GM21390 (cell line): Measurements from ENCODE around the gene ACSS1.

Source experiments
- ATAC-seq: cut with Tn5 transposase; IDR thresholded peaks from one replicate; pipeline ENCODE4 v1.9.1; 2021; ENCODE audit not compliant: unreplicated experiment

Gene ACSS1

DNA sequence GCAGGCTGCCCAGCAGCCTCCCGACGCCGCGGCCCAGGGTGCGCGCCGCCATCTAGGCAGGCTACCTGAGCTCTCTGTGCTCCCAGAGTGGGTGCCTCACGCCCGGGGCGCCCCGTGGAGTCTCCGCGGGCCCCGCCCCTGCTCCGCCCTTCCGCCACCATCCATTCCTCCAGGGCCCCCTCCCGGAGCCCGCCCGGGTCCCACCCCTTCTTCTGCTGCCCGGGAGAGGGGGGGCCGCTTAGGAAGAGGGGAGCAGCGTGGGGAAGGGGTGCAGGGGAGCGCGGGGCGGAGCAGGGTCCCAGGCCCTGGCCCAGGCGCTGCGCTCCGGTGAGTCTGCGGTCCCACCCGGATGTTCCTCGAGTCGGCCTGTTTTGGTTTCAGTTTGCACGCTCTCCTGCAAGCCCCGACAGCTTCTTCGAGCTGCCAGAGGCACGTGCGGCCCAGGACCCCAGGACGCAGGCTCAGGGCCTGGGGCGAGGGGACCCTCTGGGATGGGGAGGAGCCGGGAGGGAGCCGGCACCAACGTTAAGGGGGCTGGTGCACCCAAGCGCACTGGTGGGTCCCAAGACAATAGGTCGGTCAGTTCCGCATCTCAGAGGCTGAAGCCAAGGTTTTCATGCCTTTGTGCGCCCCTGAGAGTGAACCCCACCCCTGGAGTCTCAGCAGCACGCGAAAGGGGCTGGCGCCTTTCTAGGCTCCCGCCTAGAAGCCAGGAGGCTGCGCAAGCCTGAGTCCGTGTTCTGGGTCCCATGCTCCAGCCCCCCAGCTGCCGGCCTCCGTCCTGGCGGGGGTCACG lies at the start of gene ACSS1:
ACSS1 (minus strand) TSS at position 89 of the 796 bp plus-strand sequence; CDS start at position 52, 37 bp downstream.
- peak; percentile 68 for ATAC-seq

DNA sequence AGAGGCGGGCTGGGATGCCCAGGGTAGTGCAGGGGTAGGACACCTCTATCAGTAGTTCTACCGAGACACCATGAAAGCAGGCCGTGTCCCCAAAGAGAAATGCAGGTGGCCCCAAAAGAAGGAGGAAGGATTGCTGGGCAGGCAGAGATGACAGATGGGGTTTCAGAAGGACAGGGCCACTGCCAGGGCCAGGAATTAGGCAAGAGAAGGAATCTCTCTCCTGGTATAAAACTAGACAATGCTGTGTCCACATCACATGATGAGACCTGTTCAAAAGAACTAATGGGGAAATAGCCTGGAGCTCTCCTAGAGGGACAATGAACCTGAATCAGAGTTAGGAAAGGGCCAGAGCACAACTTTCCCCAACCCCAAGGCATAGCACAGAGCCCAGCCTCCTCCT lies 45.6 kb upstream of the ACSS1 start:
- no peak for ATAC-seq

- ATAC-seq = no peak
Measured at GRCh38 chr20:25100914-25101313, 43.0 kb upstream of the ACSS1 start.

DNA sequence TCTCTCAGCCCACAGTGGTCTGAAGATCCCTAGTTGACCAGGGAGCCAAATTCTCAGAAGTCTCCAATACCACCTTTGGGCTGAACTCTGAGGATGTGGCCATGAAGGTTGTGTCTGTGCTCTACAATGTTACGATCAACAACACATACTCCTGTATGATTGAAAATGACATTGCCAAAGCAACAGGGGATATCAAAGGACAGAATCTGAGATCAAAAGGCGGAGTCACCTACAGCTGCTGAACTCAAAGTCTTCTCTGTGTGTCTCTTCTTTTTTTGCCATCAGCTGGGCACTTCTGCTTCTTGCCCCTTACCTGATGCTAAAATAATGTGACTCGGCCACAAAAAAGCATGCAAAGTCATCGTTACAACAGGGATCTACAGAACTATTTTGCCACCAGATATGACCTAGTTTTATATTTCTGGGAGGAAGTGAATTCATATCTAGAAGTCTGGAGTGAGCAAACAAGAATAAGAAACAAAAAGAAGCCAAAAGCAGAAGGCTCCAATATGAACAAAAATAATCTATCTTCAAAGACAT lies 41.7 kb upstream of the ACSS1 start:
- no peak for ATAC-seq

GRCh38 chr20:25097498-25097897 lies 39.6 kb upstream of the ACSS1 start:
- ATAC-seq = no peak

DNA sequence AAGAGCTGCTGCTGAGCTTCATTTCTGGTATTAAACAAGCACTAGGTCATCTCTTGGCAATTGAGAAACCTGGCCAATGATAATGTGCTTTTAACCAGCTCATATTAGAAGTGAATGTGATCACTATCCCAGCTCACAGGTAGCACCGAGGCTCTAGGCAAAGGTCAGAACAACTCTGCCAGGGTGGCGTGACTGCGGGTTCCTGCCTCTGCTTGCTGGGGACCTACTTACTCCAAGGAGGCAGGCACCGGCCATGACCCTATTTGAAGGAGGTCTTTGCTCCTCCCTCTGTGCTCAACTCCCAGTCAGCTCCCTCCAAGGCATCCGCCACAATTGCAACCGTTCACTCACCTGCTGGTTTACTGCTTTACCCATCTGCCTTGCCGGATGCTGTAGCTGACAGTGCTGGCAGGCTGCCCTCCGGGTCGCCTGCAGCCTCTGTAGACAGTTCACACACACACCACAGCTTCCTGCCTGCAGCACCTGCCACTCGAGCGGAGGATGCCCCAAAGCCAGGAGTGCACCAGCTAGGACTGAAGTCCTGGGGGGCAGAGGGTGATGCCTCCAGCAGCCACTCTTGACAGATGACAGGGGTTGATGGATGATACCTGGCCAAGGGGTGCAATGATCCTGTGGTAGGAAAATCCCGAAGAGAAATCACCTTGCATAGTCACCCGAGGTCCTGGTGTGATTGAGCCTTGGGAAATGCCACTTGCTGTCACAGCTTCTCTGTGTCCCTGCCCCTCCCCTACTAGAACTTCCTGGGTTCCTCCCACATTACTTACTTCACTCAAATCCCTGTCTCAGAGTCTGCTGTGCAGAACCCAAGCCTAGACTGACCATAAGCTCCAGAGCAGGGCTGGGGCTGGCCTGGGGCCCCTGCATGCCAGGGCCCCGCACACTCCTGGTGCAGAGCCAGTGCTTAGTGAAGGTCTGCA lies 32.8 kb upstream of the ACSS1 start:
- ATAC-seq = peak; percentile 87

GRCh38 chr20:25089662-25090061 lies 31.7 kb upstream of the ACSS1 start:
- no peak for ATAC-seq

- no peak for ATAC-seq
Measured at GRCh38 chr20:25089096-25089495, 31.2 kb upstream of the ACSS1 start.

- no peak for ATAC-seq
Measured at GRCh38 chr20:25088267-25088666, 30.3 kb upstream of the ACSS1 start.

- ATAC-seq = no peak
Measured at GRCh38 chr20:25087186-25087929, 29.4 kb upstream of the ACSS1 start.

GRCh38 chr20:25085756-25086495 lies 28.0 kb upstream of the ACSS1 start:
- no peak for ATAC-seq

DNA sequence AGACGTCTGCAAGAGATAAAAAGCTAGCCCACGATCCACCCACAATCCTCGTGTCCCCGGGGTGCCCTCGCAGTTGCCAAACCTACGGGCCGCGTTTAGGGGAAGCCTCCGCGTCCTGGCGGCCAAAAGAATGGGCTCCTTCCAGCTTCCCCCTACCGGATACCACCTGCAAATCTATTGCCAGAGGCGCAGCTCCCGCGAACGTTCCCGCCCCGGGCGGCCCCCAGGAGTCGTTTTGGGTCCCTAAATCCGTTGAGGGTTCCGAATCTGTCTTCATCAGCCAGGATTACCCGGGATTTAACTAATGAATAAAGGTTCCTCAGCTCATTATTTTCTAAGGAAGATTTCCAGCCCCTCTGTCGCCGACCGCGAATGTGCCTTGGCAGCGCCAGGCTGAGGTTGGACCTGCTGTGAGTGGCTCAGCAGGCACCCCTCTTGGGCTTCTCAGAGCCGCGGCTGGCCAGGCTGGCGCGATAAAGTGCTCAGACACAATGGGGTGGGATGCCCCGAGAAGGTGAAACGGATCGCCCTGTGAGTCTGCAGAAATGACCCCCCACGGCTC lies 26.8 kb upstream of the ACSS1 start:
- ATAC-seq = no peak

DNA sequence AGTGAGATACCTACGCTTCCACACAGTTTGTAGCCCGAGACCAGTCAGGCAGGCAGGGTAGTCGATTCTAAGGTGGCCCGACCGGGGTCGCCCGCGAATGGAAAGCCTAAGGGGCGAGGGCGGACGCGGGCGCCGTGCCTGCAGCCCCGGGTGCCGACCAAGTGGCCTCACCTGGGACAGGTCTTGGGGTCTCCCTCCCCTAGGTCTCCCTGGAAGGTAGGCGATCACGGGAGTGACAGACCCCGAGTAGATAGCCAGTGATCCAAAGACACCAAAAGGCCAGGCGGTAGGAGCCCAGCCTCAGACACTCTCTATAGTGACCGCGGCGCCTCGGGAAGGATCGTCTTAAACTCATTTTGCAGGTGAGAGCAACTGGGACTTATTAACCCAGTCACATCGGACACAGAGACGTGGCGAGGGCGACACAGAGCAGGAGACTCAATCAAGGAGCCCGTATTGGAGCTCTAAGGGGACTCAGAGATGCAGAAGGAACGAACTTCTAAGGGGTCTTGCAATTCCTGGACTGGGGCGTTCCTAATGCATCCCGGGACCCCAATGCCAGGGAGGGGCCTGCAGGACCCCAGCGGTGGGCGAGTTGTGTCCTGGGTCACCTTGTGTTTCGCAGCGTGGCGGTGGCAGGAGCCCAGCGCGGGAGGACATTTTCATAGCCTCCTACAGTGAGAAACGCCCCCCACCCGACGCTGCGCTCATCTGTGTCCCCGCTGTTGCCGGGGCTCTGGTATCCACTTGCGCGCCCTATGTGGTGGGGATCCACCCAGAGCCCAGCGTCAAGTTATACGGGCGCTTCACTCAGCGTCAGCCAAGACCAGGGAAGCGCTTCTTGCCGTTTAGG lies 26.1 kb upstream of the ACSS1 start:
- ATAC-seq = no peak

DNA sequence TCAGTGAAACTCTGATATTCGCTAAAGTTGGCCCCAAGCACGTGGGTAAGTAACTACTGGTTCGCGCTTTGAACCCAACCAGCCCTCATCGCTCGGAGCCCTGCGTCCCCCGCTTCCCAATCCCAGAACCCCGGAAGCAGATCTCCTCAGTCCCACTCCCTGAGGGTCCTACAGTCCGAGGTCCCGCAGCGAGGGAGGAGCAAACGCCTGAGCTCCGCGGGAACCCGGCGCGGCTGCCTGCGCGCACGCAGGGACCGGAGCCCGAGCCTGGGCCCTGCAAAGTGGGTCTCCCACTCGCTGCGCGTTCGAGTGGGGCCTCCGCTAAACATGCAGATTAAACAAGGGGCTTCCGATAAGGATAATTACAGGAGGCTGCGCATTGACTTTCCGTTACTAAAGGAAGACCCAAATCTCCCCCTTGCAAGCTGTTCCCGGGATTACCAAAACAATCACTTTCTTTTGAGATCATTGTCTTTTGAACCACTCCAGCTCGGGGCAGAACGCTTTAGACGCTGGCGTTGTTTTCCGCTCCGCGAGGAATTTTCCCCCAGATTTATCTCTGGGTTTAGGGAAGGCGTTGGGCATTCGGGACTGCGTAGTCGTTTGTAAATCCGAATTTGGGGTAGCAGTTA lies 25.3 kb upstream of the ACSS1 start:
- ATAC-seq = no peak

GRCh38 chr20:25082498-25082873 lies 24.5 kb upstream of the ACSS1 start:
- ATAC-seq = no peak

- no peak for ATAC-seq
Measured at GRCh38 chr20:25081730-25082497, 24.0 kb upstream of the ACSS1 start, which contains the start of gene VSX1. TSS of gene VSX1 (minus strand) at chr20:25082141. CDS start at chr20:25082096, 45 bp downstream.

DNA sequence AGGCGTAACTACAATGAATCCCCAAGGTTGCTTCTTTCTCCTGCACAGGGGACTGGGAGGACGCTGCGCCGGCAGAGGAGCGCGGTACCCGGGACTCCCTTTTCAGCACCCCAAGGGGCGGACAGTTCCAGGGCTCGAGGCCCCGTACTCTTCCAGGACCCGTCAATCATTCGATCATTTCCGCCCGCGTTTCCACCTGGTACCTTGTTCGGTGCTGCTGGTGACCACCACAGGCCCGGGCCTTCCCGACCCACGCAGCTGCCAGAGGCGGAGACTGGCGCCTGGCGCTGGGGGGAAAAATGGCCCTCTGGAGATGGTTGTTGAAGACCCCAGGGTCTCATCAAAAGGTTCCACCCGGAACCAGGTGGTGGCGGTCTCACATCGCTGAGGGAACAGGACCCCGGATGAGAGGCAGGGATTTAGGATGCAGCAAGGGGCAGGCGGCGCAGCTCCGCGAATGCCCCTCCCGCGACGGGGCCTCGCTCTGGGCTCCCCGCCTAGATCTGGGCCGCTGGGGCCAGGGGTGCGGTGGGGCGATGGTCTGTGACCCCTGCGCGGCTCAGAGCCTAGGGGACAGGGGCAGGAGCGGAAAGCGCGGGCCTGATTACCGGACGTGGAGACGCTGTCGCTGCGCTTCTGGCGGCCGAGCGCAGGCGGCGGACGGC lies 23.3 kb upstream of the ACSS1 start:
- ATAC-seq = no peak
